ENCODE measurements around the gene SLMAP. TPM values are rescaled to one million over a fixed set of nuclear protein-coding genes. Genes with fewer than 3 reads are reported as not detected.

The SLMAP gene
- polyA plus RNA-seq, 1 experiment = 40.2 TPM

DNA sequence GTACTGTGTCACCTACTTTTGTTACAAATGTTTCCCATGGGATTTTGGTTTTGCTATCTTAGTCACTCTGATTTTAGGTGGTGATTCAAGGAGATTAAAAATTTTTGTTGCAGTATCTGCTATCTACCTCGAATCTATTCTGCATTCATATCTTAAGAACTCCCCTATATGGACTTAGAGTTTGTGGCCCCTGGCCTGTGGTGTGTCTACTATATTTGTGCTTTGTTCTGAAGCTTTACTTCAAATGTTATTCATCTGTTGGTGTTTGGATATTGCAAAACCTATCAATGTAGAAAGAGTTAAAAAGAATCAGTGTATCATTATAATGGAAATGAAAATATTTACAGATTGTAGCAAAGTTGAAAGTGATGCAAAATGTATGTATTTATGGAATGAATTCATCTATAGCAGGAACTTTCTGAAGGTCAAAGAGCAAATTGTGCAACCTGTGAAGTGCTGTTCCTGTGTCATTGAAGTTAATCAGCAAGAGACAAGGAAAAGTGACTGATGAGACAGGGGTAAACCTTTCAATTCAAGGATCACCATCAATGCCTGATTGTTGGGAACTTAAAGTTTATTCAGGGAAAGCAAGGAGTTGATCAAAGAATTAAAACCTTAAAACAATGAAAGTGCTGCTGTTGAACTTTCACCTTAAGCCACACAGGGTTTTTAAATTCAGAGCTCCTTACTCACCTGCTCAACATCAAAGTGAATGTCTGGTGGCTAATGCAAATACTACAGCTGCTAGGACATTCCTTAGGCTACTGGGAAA, 71.0 kb downstream of the SLMAP start:
- CTCF ChIA-PET = interaction anchor here (0.6 to 1.9 kb wide), 10 partner anchors 9 to 656 kb away, joined by 3 to 13 read pairs (median 4); no protein-coding TSS in a partner anchor
- Histone ChIP-seq H3K27ac (ENCODE audit: low read depth, low read length) (no peak overlapping the region), H3K27me3 (ENCODE audit: control insufficient read depth, insufficient read depth, low read length) (no peaks in the 10 kb centered on the region), H3K9me3 (ENCODE audit: control insufficient read depth, insufficient read depth, low read length) (no peaks in the 10 kb centered on the region), H3K4me3 (ENCODE audit: low read depth, low read length) (no peak overlapping the region)
- POLR2A ChIA-PET = no interaction called here
- TF ChIP-seq, protein P1, sequence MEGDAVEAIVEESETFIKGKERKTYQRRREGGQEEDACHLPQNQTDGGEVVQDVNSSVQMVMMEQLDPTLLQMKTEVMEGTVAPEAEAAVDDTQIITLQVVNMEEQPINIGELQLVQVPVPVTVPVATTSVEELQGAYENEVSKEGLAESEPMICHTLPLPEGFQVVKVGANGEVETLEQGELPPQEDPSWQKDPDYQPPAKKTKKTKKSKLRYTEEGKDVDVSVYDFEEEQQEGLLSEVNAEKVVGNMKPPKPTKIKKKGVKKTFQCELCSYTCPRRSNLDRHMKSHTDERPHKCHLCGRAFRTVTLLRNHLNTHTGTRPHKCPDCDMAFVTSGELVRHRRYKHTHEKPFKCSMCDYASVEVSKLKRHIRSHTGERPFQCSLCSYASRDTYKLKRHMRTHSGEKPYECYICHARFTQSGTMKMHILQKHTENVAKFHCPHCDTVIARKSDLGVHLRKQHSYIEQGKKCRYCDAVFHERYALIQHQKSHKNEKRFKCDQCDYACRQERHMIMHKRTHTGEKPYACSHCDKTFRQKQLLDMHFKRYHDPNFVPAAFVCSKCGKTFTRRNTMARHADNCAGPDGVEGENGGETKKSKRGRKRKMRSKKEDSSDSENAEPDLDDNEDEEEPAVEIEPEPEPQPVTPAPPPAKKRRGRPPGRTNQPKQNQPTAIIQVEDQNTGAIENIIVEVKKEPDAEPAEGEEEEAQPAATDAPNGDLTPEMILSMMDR (IDR thresholded peaks at IDR 0.05; ENCODE audit: low read depth, low read length) = no peak
- no peak for DNase-seq (ENCODE audit: low read depth, low spot score)

DNA sequence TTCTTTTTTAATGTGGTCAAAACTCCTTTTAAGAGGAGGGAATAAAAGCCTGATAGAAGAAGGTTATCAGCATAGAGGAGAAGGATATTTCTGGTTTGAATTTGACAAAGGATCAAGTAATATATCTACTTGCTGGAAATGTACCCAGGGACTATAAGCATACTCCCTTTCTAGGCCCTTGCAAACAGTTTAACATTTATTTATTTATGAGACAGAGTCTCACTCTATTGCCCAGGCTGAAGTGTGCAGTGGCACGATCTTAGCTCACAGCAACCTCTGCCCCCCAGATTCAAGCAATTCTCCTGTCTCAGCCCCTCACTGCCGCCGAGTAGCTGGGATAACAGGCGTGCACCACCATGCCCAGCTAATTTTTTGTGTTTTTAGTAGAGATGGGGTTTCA, 71.6 kb downstream of the SLMAP start:
- no peak overlapping the region for H3K4me3 ChIP-seq (ENCODE audit: low read depth, low read length)
- no peak overlapping the region for H3K27ac ChIP-seq (ENCODE audit: low read depth, low read length)
- no peaks in the 10 kb centered on the region for H3K9me3 ChIP-seq (ENCODE audit: control insufficient read depth, insufficient read depth, low read length)
- POLR2A ChIA-PET = no interaction called here
- CTCF ChIA-PET = interaction anchor here (1.1 kb wide), 2 partner anchors 430 to 657 kb away, joined by 3 read pairs; no protein-coding TSS in a partner anchor
- DNase-seq (ENCODE audit: low read depth, low spot score) = no peak
- TF ChIP-seq, protein P1 (IDR thresholded peaks at IDR 0.05; ENCODE audit: low read depth, low read length) = no peak
- H3K27me3 ChIP-seq (ENCODE audit: control insufficient read depth, insufficient read depth, low read length) = no peaks in the 10 kb centered on the region

DNA sequence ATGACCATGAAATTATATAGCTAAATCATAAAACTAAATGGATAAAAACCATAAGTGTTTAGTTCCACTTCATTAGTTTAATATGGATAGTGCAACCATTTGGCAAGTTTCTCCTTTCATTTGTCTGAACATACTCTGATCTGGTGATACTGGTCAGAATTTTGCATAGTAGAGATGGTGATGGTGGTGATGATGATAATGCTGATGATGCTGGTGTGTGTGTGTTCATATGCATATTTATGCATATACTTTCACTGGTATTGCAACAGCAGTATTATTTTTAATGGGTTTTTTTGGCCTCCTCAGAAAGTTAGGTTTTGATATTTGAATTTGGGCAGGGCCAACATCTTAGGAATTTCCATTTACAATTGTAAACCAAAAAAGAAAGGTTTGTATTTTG, 76.4 kb downstream of the SLMAP start:
- CTCF ChIA-PET = interaction anchor here (0.5 to 1.4 kb wide), 2 partner anchors 21 to 736 kb away, joined by 3 to 4 read pairs; no protein-coding TSS in a partner anchor
- POLR2A ChIA-PET = no interaction called here

DNA sequence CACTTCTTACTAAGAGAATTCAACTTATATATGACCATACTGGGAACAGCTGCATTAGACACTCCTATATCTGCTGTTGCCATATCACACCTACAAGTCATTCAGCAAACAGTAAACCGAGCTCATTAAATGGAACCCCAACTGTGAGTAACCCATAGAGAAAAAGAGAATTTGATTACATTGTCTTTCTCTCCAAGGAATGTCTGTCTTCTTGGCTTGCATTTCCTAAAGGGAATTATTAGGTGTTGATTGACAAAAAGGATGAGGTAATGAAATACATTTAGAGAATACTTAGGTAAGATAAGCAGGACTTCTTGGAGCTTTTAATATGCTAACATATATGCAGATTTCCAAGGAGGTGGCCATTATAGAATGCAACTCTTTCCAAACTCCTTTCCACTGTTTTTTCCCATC, 76.8 kb downstream of the SLMAP start:
- DNase-seq (ENCODE audit: low read depth, low spot score) = no peak
- TF ChIP-seq, protein P1 (IDR thresholded peaks at IDR 0.05; ENCODE audit: low read depth, low read length) = no peak
- ChIA-PET POLR2A (no interaction called here), CTCF (interaction anchor here (0.5 to 1.4 kb wide), 2 partner anchors 21 to 735 kb away, joined by 3 to 4 read pairs; no protein-coding TSS in a partner anchor)
- Histone ChIP-seq H3K27ac (ENCODE audit: low read depth, low read length) (no peak overlapping the region), H3K27me3 (ENCODE audit: control insufficient read depth, insufficient read depth, low read length) (no peaks in the 10 kb centered on the region), H3K4me3 (ENCODE audit: low read depth, low read length) (no peak overlapping the region), H3K9me3 (ENCODE audit: control insufficient read depth, insufficient read depth, low read length) (no peaks in the 10 kb centered on the region)

More for the DNA sequence above, 76.4 kb downstream of the SLMAP start:
- H3K27ac ChIP-seq (ENCODE audit: low read depth, low read length) = no peak overlapping the region
- H3K4me3 ChIP-seq (ENCODE audit: low read depth, low read length) = no peak overlapping the region
- no peaks in the 10 kb centered on the region for H3K27me3 ChIP-seq (ENCODE audit: control insufficient read depth, insufficient read depth, low read length)
- TF ChIP-seq, protein P1 (IDR thresholded peaks at IDR 0.05; ENCODE audit: low read depth, low read length) = no peak
- DNase-seq (ENCODE audit: low read depth, low spot score) = no peak
- H3K9me3 ChIP-seq (ENCODE audit: control insufficient read depth, insufficient read depth, low read length) = no peaks in the 10 kb centered on the region

DNA sequence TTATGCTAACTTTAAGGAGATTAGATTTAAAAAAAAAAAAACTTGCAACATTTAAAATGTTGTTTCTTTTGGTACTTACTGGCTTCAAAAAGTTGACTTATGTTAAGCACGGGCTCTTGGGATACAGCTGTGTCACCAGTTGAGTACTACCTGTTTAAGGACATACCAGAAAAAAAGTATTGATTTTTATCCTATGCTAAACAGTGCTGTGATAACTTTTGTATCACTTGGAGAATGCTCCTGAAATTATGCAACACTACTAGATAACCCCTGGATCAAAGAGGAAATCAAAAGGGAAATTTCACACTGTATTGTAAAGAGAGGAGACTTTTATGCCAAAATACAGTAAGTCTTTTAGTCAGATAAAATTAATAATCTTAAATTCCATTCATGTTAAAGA, 77.7 kb downstream of the SLMAP start:
- ChIA-PET CTCF (no interaction called here), POLR2A (interaction anchor here (0.6 kb wide), 1 partner anchor 72 kb away, joined by 5 read pairs; no protein-coding TSS in a partner anchor)
- H3K4me3 ChIP-seq (ENCODE audit: low read depth, low read length) = no peak overlapping the region
- no peaks in the 10 kb centered on the region for H3K27me3 ChIP-seq (ENCODE audit: control insufficient read depth, insufficient read depth, low read length)
- TF ChIP-seq, protein P1 (IDR thresholded peaks at IDR 0.05; ENCODE audit: low read depth, low read length) = no peak
- H3K9me3 ChIP-seq (ENCODE audit: control insufficient read depth, insufficient read depth, low read length) = no peaks in the 10 kb centered on the region
- H3K27ac ChIP-seq (ENCODE audit: low read depth, low read length) = no peak overlapping the region
- DNase-seq (ENCODE audit: low read depth, low spot score) = no peak
